GM21619 (cell line): ENCODE data around the gene LHPP.

Source experiments
- ATAC-seq: cut with Tn5 transposase; IDR thresholded peaks from one replicate; pipeline ENCODE4 v1.9.1; 2021; ENCODE audit not compliant: unreplicated experiment

Gene LHPP

DNA sequence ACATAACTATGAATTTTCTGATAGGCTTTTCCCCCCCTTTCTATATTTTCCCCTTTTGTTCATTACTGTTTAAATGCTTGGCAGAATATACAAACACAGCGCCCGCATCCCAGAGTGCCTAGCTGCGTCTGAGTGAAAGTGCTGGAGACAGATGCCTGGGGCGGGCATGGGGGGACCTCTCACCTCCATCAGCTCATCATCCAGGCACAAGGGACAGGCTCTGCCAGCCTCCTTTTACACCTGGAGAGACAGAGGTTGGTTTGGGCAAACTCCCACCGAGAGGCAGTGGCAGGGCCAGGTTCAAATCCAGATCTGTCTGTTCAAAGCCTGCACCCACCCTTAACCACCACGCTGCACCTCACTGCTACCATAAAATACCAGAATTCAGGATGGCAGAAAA is 178.0 kb downstream of the LHPP start:
- no peak for ATAC-seq

DNA sequence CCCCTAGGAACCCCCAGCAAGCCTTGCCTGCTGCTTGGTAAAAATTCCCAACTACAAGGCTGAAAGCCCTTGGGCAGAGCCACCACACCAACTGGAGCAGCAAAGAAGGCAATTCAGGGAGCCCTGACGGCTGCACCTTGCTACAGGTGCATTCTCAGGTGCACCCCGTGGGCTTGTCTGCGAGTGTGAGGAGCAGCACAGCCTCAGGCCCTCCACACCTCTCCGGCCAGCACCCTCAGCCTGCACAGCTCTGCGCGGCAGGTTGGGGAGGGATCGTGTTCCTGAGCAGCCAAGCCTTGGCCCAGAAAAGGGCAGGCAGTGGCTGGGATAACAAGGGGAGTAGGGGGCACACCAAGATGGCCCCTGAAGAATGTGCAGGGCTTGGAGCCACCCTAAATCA is 178.4 kb downstream of the LHPP start:
- ATAC-seq, result no peak

DNA sequence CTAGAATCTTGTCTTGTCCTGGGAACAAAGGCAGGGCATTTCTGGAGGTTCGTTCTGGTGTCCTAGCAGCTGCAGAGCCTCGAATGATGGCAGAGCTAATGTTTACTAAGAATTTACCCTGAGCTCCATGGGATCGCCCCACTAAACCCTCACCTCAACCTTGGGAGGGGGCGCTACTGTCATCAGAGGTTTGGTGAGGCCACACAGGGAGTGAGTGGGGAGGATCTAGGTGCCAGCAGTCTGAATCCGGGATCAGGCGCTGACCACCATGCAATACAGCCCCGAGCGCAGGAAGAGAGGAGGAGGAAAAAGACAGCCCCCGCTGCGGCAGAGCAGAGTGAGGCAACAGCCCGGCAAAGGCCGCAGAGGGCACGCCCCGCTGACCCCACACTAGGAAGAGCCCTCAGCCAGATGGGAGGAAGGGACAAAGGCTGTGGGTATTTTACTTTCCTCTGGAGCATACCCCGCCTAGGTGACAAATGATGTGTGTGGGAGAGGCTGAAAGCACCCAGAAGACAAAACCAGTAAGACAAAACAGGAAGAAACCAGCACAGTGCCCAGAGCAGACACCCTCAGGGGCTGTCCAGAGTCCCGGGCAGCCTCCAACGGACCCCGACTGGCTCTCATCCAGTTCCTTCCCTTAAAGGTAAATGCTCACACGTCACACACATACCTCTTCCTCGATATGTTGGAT is 179.1 kb downstream of the LHPP start:
- peak; percentile 64 for ATAC-seq

DNA sequence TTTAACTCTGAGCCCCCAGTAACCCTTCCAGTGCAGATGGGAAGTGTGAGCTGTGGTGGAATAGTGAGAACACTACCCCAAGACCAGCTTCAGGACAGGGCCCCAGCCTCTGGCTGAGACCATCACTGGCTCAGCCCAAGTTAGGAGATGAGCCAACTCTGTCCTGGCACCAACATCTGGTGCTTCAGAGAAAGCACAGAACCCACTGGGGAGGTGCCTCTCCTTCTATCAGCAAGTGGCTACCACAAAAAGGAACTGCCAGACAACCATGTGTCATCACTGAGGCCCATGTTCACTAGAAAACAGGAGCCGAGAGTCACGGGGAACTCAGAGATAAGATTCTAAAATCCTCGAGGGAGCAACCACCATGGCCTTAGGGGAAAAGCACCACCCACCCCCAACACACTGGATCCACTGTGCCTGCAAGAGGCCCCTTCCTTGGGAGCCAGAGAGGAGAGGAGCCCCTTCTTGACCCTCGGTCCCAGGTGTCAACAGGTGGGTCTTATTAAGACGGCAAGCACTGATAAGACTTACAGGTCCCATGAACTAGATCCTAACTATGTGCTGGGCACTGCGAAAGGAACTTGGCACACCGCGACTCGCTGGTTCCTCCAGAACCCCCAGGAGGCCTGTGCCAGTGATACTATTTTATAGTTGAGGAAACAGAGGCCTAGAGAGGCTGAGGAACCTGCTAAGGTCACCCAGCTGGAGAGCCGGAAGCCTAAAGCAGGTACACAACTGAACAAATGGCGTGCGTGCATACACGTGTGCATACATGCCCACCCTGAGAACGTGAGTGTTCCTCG is 179.9 kb downstream of the LHPP start:
- peak; percentile 44 for ATAC-seq

DNA sequence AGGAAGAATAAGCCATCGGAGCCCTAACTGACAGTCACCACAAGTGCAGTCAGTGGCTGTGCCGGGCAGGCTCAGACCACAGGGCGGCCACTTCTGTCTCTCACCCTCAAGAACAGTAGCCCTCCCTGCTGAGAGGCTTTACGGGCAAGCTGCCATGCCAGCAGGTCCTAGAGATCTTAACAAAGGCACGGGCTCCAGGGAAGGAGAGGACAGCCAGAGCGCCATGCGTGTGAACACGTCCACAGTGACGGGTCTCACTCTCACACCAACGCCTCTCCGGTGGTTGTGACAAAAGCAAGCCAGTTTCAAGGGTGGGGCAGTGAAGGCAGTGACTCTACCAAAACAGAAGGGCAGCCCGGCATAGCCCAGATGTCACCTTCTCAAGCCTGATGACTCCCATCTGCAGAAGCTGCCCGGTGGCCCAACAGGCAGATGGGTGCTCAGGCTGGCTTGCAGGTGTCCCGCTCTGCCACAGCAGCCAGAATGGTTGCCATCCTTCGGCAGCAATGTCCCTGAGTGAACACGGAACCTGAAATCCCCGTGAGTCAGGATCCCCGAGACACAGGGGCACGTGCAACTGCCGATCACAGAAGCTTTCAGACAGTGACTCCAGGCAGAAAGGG is 180.6 kb downstream of the LHPP start:
- ATAC-seq, result no peak

DNA sequence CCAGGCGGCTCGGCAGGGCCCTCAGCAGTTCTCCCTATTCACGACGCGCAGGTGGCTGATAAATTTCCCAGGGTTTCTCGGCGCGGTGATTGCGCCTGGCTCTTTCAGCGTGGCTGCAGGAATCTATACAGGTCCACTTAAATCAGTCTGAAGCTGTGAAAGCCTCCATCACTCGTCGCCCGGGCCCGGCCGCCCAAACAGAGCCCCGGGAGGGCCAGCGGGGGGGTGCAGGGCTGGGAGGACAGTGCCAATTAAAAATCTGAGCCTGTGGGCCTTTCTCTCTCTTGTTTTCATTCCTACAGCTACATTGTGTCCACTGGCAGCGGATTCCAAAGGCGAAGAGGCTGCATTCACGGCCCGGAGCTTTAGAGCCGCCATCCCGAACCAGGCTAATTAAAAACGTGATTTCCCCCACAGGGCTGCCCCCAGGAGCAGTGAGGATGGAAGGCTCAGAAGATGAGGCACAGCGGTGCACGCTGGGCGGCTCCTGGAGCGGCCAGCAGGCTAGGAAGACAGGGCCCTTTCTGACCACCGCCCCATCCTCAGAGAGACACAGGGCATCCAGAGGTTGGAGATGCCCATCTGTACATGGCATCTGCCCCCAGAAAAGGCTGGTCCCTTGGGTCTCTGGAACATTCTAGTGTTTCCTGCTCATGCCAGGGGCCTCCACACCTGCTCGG is 181.8 kb downstream of the LHPP start:
- ATAC-seq, result no peak

DNA sequence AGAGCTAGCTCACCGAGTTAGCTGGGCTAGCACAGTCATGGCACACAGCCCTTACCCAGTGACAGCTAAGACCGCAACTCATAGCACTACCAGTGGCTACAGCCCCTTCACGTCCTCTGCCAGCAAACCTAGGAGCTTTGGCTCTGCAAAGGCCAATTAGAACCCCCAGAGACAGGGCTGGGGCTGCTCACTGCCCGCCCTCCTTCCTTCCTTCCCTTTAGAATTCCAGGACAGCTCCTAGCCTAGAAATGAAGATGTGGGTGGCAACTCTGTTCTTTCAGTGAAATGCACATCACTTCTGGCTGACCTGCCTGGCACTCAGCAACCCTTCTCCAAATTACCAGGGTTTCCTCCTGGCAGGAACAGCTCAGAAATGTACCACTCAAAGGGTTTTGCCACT is 182.6 kb downstream of the LHPP start:
- ATAC-seq, result no peak

DNA sequence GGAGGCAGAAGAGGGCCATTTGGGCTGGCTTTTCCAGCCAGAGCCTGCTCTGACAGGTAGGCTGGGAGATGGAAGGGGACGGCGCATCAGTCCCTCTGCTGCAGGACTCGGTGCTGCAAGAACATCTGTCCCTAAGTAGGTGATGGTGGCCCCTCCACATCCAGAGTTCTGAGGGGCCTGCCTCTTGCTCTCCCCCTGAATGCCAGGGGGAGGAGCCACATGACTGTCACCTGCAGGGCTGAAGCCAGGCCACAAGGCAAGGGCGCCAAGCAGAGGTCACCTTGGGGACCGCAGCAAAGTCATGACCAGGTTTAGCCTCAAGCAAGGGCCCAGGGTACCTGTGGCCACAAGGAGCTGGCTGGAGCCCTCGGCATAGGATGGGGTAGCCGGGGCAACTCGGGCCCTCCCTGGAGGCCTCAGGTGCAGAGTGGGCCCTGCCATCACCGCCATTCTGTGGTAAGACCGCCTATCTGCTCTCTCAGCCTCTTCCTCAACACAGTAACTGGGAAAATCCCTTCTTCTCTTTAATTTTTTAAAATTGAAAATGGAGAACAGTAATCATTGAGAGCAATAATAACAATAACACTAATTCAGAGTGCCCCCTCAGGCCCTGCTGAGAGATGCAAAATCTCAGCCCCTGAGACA is 183.3 kb downstream of the LHPP start:
- ATAC-seq, result no peak

DNA sequence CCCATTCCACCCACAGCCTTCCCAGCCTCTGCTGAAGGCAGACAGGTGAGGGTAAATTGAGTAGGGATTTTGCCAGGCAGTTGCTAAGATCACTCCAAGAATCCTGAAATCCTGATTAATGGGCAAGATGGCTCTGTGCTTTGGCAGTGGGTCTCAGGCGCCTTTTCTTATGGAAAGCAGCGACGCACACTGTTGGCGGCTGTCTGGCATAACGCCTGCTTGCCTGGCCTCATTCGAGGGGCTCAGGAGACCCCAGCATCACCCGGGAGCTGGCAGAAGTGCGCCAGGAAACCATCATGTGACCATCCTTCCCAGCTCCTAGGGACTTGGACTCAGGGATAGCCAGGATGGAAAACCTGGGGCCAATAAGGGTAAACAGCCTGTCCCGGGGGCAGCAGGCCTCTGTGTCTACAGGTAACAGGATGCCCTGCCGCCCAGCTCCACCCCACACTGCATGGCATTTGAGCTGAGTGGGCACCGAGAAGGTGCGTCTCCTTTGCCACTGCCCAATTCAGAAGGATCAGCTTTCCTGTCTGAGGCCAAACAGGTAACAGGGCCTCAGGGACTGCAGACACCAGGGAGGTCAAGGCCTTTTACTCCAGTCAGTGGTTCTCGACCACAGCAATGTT is 184.0 kb downstream of the LHPP start:
- ATAC-seq, result no peak

DNA sequence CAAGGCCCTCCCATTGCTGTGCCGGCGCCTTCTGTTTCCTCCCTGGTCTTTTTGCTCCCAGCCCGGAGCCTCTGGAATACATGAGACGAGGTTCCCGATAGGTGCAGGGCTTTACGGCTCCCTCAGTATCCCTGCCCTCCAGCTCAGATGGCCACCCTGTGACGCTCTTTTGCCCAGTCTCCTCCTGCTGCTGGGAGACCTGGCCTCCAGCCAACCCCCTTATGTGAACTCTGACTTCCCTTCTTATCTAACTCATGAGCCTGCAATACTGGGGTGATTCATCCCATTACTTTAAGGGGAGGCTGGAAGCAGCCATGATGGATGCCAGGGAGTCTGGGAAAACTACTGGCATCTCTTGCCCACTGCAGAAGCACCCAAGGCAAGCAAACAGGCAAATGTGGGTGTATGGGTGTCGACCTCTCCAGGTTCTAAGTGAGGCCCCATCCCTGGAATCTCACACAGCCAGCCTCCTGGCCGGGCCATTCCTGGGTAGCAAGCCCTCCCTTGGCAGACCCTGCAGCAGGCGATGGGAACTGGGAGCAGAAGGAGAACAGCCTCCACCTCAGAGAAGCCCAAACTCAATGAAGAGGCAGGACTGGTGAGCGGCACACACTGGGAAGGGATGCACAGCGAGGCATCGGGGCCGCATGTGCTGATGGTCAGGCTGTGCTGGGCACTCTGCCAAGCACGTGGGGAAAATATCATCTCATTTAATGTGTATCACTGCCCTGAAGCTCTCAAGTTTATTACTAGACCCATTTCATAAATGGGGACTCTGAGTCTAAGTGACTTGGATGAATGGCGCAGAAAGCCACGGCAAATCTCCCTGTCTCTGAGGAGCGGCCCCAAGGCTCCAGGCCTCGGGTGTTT is 185.1 kb downstream of the LHPP start:
- ATAC-seq, result no peak

DNA sequence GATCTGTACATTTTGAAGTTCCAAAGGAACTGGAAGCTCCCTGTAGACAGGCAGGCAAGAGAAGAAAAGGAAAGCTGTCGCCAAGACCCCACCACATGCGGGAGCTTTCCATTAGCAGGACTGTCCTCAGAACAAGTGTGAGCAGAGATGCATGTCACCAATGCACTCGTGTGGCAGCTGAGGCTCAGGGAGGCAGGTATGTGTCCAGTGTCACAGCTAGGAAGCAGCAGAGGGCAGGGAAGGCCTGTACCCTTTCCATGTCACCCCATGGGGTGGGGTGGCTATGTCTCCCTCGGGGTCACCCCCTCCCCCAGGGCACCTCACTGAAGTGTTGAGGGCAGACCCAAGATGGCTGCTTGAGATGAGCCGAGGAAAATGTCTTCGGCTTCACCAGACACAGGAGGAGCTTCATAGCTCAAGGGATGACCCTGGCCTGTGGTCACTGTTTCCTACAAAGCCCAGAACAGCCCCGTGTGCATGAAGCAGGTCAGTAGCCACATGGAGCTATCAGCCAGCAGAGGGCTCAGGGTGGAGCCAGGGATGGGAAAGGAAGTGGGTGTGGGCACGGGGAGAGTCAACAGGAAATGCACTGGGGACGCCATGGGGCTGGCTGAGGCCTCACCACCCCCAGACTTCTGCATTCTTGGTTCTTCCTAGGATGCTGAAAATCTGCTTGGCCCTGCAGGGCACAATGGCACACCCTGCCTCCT is 186.0 kb downstream of the LHPP start:
- peak; percentile 56 for ATAC-seq

DNA sequence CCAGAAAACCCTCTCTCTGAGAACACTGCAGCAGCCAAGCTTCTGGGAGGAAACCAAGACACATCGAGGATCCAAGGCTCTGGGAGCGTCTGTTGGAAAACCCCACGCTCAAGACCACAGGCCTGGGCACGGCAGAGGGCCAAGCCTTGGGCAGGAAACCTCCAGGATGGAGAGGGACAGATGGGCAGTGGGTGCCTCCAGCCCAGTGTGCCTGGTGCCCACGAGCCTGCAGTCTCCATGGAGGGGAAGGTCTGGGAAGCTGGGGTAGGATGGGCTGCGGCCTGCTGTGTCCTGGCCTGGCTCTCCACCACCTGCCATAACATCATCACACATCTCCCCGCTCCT is 186.5 kb downstream of the LHPP start:
- no peak for ATAC-seq

DNA sequence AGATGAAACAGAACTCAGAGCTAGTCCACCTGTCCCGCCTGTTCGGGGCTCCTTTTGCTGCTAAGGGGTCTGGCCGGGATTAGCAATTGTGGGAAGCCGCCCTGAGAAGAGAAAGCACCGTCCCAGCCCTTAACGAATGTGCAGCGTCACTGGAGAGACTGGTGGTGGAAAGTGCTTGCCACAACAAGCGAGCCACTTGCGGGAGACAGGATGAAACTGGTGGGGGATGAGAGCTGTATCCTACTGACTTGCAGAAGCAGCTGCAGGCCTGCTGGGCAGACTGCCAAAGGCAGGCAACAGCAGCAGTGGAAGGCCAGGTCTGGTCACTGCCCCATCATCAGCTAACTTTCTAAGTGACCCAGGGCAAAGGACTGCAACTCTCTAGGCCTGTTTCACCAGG is 187.1 kb downstream of the LHPP start:
- no peak for ATAC-seq

DNA sequence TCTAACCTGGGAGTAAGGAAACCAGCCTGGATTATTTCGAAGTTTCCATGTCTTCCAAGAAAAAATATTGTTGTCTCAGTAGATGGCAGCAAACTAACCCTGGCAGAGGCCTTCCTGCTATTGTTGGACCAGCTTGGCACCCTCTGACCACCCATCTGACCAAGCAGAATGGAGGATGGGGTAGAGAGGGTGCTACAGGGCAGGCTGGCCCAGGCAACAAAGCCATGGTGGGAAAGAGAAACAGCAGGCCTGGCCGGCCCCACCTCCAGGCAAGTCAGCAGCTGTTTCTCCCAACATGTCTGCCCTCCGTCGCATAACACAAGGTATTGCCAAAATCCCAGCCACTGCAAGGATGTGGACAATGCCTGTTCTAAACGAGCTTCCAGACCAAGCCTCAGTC is 187.6 kb downstream of the LHPP start:
- no peak for ATAC-seq

DNA sequence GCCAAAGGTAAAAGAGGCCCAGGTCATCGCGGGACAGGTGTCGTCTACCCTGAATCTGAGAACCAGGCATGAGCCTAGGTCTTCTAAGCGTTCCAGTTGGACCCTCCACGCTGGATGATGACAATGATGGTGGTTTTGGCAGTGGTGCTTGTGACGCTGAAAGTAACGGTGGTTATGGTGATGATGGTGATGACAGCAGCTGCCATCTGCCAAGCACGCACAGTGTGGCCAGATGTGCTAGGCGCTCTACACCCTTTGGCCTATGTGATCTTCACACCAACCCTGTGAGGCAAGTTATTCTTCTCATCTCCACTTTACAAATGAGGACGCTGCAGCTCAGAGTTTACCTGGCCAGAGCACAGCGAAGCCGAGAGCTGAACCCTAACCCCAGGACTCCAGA is 188.6 kb downstream of the LHPP start:
- no peak for ATAC-seq

DNA sequence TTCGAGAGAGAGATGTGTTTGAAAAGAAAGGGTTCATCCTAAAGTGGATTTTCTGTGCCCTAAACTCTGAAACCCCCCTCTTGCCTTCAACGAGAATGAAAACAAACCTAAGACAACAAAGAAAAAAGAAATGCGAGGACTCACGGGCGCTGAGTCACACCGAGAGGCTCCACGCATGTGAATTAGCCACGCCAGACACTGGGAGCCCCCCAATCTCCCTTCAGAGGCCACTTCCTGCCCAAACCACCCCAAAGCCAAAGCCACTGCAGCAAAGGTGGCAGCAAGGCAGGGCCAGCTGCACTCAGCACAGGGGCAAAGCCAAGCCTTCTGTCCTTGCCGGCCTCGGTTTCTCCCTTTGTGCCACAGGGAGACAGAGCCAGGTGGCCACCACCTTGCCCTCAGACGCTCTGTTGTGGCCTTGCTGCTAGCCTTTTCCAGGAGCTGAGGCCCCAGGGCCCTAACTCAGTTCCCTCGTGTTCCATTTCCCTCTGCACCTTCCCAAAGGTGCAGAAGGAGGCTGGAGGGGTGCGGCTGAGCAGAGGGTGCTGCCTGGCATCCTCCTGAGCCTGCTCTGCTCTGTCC is 189.3 kb downstream of the LHPP start:
- ATAC-seq, result peak; percentile 38

DNA sequence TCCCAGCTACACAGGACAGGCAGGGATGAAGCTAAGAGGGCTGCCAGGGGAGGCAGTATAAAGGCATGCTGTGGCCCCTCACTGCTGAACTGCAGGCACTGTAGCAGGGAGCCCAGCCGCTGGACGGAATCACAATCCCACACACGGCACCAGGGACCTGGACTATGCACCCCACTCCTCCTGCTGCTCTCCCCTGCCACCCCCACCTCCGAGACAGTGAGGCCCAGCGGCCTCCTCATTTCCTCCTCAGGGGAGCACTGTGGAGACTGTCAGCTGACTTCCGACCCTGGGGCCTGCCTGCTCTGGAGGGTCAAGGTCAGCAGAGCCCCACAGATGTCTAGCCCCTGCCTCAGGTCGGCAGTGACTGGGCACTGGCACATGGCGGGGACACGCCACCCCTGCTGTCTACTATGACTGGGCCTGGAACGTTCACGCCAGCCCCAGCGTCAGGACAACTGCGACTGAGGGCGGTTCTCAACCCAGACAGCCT is 189.8 kb downstream of the LHPP start:
- no peak for ATAC-seq

DNA sequence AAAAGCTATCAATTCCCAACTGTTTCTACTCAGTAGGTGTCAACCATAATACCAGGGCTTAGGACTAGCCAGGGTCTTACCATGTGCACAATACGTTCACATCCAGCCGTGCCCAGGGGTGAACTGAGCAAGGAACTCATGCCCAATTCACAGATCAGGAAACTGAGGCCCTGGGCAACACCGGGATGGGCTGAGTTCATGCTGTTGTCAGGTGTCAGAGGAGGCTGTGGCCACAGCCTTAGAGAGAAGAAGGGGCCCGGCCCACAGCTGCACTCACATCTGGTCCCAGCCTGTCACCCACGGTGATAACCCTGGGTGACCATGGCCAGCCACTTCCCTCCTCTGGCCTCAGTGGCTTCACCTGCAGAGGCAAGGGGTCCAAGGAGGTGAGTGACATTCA is 190.6 kb downstream of the LHPP start:
- ATAC-seq, result no peak

DNA sequence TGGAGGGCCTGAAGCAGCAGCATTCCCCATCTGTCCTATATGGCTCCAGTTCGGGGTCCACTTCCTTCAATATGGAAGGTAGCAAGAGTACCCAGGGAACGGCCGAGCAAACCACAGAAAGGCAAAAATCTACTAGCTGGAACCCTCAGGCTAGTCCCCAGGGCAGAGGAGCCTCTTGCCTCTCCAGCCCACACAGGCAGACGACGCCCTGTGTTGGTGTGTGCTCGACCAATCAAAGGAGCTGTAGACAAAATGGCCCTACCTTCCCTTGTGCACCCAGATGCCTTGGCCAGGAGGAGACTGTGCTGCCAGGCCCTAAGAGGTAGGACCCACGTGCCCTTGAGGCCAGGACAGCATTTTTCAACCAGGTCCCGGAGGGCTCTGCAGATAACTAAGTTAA is 191.1 kb downstream of the LHPP start:
- ATAC-seq, result no peak
